DMS153 treated with DMSO at 0.1 percent for 48 hours (cell line): ENCODE results near the gene SMARCA1.

ENCODE experiments used
- DNase-seq: peaks from one replicate; lab custom pipeline; 2025; ENCODE audit not compliant: unreplicated experiment; lab: John Stamatoyannopoulos, UW

The SMARCA1 gene

GRCh38 chrX:129461801-129462456 is 61.4 kb downstream of the SMARCA1 start:
- no peak for DNase-seq

GRCh38 chrX:129452523-129452922 is 70.8 kb downstream of the SMARCA1 start:
- no peak for DNase-seq

- DNase-seq: no peak
These were observed 73.2 kb downstream of the SMARCA1 start for GRCh38 chrX:129450123-129450522.

- DNase-seq: no peak
These were observed 74.1 kb downstream of the SMARCA1 start for GRCh38 chrX:129449148-129449547.

- no peak for DNase-seq
These were observed 77.9 kb downstream of the SMARCA1 start for GRCh38 chrX:129445436-129445835.

- DNase-seq: no peak
These were observed 89.3 kb downstream of the SMARCA1 start for GRCh38 chrX:129433945-129434344.

GRCh38 chrX:129433461-129433860 is 89.8 kb downstream of the SMARCA1 start:
- no peak for DNase-seq

- no peak for DNase-seq
These were observed 96.0 kb downstream of the SMARCA1 start for GRCh38 chrX:129427267-129427666.

GRCh38 chrX:129423191-129423590 is 100.1 kb downstream of the SMARCA1 start:
- DNase-seq: no peak

GRCh38 chrX:129404670-129405008 is 118.7 kb downstream of the SMARCA1 start:
- no peak for DNase-seq

- no peak for DNase-seq
These were observed 119.2 kb downstream of the SMARCA1 start for GRCh38 chrX:129403974-129404669.
